Measurements from ENCODE around the gene CYBRD1.

- TF ChIP-seq, protein P1, sequence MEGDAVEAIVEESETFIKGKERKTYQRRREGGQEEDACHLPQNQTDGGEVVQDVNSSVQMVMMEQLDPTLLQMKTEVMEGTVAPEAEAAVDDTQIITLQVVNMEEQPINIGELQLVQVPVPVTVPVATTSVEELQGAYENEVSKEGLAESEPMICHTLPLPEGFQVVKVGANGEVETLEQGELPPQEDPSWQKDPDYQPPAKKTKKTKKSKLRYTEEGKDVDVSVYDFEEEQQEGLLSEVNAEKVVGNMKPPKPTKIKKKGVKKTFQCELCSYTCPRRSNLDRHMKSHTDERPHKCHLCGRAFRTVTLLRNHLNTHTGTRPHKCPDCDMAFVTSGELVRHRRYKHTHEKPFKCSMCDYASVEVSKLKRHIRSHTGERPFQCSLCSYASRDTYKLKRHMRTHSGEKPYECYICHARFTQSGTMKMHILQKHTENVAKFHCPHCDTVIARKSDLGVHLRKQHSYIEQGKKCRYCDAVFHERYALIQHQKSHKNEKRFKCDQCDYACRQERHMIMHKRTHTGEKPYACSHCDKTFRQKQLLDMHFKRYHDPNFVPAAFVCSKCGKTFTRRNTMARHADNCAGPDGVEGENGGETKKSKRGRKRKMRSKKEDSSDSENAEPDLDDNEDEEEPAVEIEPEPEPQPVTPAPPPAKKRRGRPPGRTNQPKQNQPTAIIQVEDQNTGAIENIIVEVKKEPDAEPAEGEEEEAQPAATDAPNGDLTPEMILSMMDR (IDR thresholded peaks at IDR 0.05; ENCODE audit: borderline replicate concordance, extremely low read depth, low read length, poor library complexity, severe bottlenecking) = no peak
- TF ChIP-seq EZH2 (IDR thresholded peaks at IDR 0.05; ENCODE audit: borderline replicate concordance, low read depth, low read length, severe bottlenecking) = no peak
Measured at GRCh38 chr2:171571721-171572120, 49.4 kb downstream of the CYBRD1 start.
